Central memory CD8-positive, alpha-beta T cell (primary cell): Measurements from ENCODE around the gene UCP2.

Experiments used
- ATAC-seq: fragments of 150-1000 bp; cut with Tn5 transposase; replicated peaks from 2 replicates; pipeline ENCODE4 v1.10.0; 2022; ENCODE audit warnings: mild to moderate bottlenecking, moderate FRiP score, moderate number of reproducible peaks; ENCODE audit not compliant: poor library complexity, severe bottlenecking; ENCODE audit errors: extremely low read depth
- DNase-seq, 2 donors: peaks; one replicate each; pipeline ENCODE4 v3.0.0; 2021; ENCODE audit warnings: low spot score in 2 of 2
- H3K27ac Mint-ChIP-seq: one replicate; pipeline ENCODE4 v1.8.0; 2022; ENCODE audit warnings: low read depth, mild to moderate bottlenecking, moderate library complexity, mixed read lengths
- H3K27me3 Mint-ChIP-seq: one replicate; pipeline ENCODE4 v1.8.0; 2022; ENCODE audit warnings: mixed read lengths
- H3K36me3 Mint-ChIP-seq: one replicate; pipeline ENCODE4 v1.8.0; 2022; ENCODE audit warnings: mild to moderate bottlenecking, moderate library complexity, mixed read lengths; ENCODE audit not compliant: insufficient read depth
- H3K4me1 Mint-ChIP-seq: one replicate; pipeline ENCODE4 v1.8.0; 2022; ENCODE audit warnings: mixed read lengths
- H3K4me3 Mint-ChIP-seq: one replicate; pipeline ENCODE4 v1.8.0; 2022; ENCODE audit warnings: mild to moderate bottlenecking, moderate library complexity, mixed read lengths
- H3K9me3 Mint-ChIP-seq: one replicate; pipeline ENCODE4 v1.8.0; 2022; ENCODE audit warnings: mixed read lengths

UCP2 gene

DNA sequence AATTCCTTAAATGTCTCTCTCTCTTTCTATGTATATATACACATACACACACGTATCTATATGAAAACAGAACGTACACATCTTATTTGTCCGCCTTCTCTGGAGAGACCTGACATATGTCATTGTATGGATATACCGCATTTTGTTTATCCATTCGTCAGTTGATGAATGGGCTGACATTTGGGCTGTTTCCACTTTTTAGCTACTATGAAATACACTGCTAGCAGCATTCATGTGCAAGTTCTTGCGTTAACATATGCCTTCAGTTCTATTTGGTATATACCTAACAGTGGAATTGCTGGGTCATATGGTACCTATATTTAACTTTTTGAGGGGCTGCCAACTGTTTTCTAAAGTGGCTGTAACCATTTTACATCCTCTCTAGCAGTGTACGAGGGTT lies 49.9 kb downstream of the UCP2 start:
- no peak overlapping the region for H3K27ac Mint-ChIP-seq
- DNase-seq, result no peak
- no peaks in the 10 kb centered on the region for H3K4me1 Mint-ChIP-seq
- H3K36me3 Mint-ChIP-seq, result peaks cover 22% of the 10 kb centered on the region
- no peaks in the 10 kb centered on the region for H3K9me3 Mint-ChIP-seq
- ATAC-seq, result no peak
- no peaks in the 10 kb centered on the region for H3K27me3 Mint-ChIP-seq
- H3K4me3 Mint-ChIP-seq, result no peak overlapping the region

DNA sequence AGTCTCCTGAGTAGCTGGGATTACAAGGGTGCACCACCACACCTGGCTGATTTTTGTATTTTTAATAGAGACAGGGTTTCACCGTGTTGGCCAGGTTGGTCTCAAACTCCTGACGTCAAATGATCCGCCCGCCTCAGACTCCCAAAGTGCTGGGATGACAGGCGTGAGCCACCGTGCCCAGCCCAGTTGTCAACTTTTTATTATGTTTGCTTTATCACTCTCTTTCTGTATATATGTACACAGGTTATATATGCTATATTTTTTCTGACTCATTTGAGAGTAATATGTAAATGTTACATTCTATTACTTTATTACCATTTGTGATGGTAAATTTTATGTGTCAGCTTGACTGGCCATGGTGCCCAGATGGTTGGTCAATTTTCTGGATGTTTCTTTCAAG lies 50.7 kb downstream of the UCP2 start:
- Mint-ChIP-seq H3K9me3 (no peaks in the 10 kb centered on the region), H3K4me3 (no peak overlapping the region), H3K36me3 (peaks cover 26% of the 10 kb centered on the region), H3K27me3 (no peaks in the 10 kb centered on the region), H3K27ac (no peak overlapping the region), H3K4me1 (no peaks in the 10 kb centered on the region)
- ATAC-seq (no peak), DNase-seq (no peak)

DNA sequence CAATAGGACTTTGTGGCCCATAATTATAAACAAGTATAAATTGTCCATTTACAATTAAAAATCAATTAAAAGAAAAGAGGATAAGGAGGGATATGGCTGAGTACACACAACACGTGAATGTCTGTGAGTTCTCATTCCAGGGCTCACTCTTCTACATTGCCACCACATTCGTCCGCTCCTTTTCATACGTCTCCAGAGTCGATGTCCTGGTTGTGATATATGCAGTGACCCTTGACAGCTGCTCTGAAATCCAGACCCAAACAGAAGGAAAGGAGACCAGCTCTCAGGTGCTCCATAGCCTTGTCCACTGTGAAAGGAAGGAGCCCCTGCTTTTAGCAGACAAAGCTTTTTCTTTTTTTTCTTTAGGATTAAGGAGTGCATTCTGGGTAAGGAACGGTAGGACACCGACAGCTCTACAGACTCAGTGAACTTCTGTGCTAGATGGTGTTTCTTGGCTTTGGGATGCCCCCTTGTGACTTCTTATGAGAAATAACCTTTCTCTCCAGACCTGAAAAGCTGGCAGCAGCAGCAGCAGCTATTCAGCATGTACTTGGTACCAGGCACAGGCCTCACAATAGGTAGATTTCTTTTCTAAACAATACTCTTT lies 51.5 kb downstream of the UCP2 start:
- no peak overlapping the region for H3K4me3 Mint-ChIP-seq
- no peak overlapping the region for H3K27ac Mint-ChIP-seq
- H3K4me1 Mint-ChIP-seq, result no peaks in the 10 kb centered on the region
- ATAC-seq, result no peak
- no peak for DNase-seq
- H3K9me3 Mint-ChIP-seq, result no peaks in the 10 kb centered on the region
- peaks cover 29% of the 10 kb centered on the region for H3K36me3 Mint-ChIP-seq
- H3K27me3 Mint-ChIP-seq, result no peaks in the 10 kb centered on the region

DNA sequence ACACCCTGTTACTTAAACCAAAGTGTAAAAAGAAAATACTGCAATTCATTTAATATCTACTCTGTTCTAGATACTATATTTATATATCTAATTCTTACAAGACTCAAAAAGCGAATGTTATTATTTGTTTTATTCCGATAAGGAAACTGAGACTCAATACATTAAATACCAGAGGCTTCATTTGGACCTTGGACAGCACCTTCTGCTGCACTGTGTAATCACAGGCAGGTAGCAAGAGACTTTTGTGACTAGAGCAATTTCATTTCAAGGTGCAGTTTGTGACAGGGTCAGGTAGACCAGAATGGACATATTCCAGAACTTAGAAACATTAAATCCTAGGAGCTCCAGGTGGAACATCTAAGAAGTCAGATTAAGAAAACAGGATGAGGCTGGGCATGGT lies 53.3 kb downstream of the UCP2 start:
- H3K4me1 Mint-ChIP-seq, result no peaks in the 10 kb centered on the region
- no peak overlapping the region for H3K4me3 Mint-ChIP-seq
- ATAC-seq (no peak), DNase-seq (no peak)
- H3K9me3 Mint-ChIP-seq, result no peaks in the 10 kb centered on the region
- peaks cover 39% of the 10 kb centered on the region for H3K36me3 Mint-ChIP-seq
- no peaks in the 10 kb centered on the region for H3K27me3 Mint-ChIP-seq
- no peak overlapping the region for H3K27ac Mint-ChIP-seq
